Fibroblast of lung (primary cell): Measurements from ENCODE around the gene GPR12. TPM values are rescaled to one million over a fixed set of nuclear protein-coding genes. Genes with fewer than 3 reads are reported as not detected.

Experiments used
- DNase-seq, 2 donors: peaks; one replicate each; pipeline versions ENCODE4 v3.0.0 to v3.0.0-alpha.2; 2010; ENCODE audit warnings: low read depth in 2 of 2
- H2AFZ ChIP-seq: 2 replicates; pipeline ENCODE4 v1.5.1; 2012; ENCODE audit warnings: low read length, control low read depth, inconsistent platforms
- H3K27ac ChIP-seq: 2 replicates; pipeline ENCODE4 v1.5.1; 2011; ENCODE audit warnings: low read length, control low read depth; ENCODE audit not compliant: insufficient read depth
- H3K27me3 ChIP-seq: 2 replicates; pipeline ENCODE4 v1.5.1; 2011; ENCODE audit warnings: mild to moderate bottlenecking, low read length; ENCODE audit not compliant: control insufficient read depth, insufficient read depth
- H3K36me3 ChIP-seq: 2 replicates; pipeline ENCODE4 v1.5.1; 2011; ENCODE audit warnings: low read length; ENCODE audit not compliant: control insufficient read depth, insufficient read depth
- H3K4me1 ChIP-seq: 2 replicates; pipeline ENCODE4 v1.5.1; 2011; ENCODE audit warnings: low read length; ENCODE audit not compliant: control insufficient read depth, insufficient read depth; ENCODE audit errors: extremely low read depth
- H3K4me2 ChIP-seq: 2 replicates; pipeline ENCODE4 v1.5.1; 2011; ENCODE audit warnings: low read length, control low read depth; ENCODE audit not compliant: insufficient read depth; ENCODE audit errors: extremely low read depth
- H3K4me3 ChIP-seq, 4 experiments: fragments of 200-600 bp in 1 of 4; sonication (generic) in 1 of 4; replicated peaks in 1 of 4; 2 replicates each; pipeline ENCODE4 v1.5.1; 2011 to 2016; ENCODE audit warnings: low read length in 4 of 4, low read depth in 3 of 4, mild to moderate bottlenecking in 3 of 4, control low read depth in 2 of 4, inconsistent platforms in 1 of 4, mixed read lengths in 1 of 4; ENCODE audit not compliant: insufficient read depth in 1 of 4; ENCODE audit errors: control extremely low read depth in 1 of 4
- H3K79me2 ChIP-seq: 2 replicates; pipeline ENCODE4 v1.5.1; 2012; ENCODE audit warnings: mild to moderate bottlenecking, low read length, inconsistent platforms; ENCODE audit not compliant: control insufficient read depth, insufficient read depth
- H3K9ac ChIP-seq: 2 replicates; pipeline ENCODE4 v1.5.1; 2011; ENCODE audit warnings: mild to moderate bottlenecking, low read length, control low read depth; ENCODE audit not compliant: insufficient read depth
- H3K9me3 ChIP-seq: 2 replicates; pipeline ENCODE4 v1.5.1; 2012; ENCODE audit warnings: low read depth, low read length; ENCODE audit not compliant: control insufficient read depth, insufficient read depth
- H4K20me1 ChIP-seq: 2 replicates; pipeline ENCODE4 v1.5.1; 2011; ENCODE audit warnings: low read length; ENCODE audit not compliant: control insufficient read depth, insufficient read depth; ENCODE audit errors: extremely low read depth
- EZH2 ChIP-seq: IDR thresholded peaks from 2 replicates; pipeline ENCODE4 v1.5.1; 2012; ENCODE audit warnings: low read length, control low read depth, mild to moderate bottlenecking; ENCODE audit errors: missing control alignments
- polyA plus RNA-seq, 2 donors: library from polyadenylated mRNA; depleted of rRNA in 1 of 2; stranded (reverse) in 1 of 2; unstranded in 1 of 2; fragments of >200 nt; gene quantifications; 2 replicates each; pipeline ENCODE4 v1.2.1, GENCODE V29; 2011 to 2012; ENCODE audit warnings: missing spikeins in 1 of 2
- total RNA-seq: library from RNA; depleted of rRNA; stranded (reverse); fragments of >200 nt; gene quantifications from 2 replicates; pipeline ENCODE4 v1.2.1, GENCODE V29; 2014
- TF ChIP-seq, protein P1 (sequence below), 2 donors: IDR thresholded peaks in 1 of 2; conservative IDR thresholded peaks in 1 of 2; 1 replicate in 1 of 2; 2 replicates in 1 of 2; pipeline ENCODE4 v1.5.1; 2011 to 2012; ENCODE audit warnings: low read length in 2 of 2, control low read depth in 1 of 2, inconsistent platforms in 1 of 2, low read depth in 1 of 2, mild to moderate bottlenecking in 1 of 2

Gene GPR12
- total and polyA plus RNA-seq, 2 donors (not counting 1 experiment from before 2014, with no cell fraction given), result not detected

DNA sequence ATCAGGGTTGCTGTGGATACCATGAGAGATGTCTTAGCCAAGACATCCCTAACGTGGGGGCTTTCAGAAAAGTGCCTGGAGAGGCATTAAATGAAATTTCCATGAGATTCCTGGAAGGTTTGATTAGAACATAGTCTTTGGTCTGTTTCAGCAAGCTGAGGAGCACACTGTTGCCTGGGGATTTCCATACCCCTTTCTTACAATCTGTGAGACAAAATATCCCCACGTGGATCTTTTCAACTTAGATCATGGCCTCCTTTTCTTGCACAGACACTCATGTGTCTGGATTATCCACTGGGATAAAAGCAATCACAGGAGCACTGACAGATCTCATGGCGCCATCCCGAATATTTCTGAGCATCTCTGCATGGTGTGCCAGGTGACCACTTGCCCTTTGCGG is 41.7 kb downstream of the GPR12 start:
- no peaks in the 10 kb centered on the region for H3K27me3 ChIP-seq
- no peak overlapping the region for H3K4me2 ChIP-seq
- no peak overlapping the region for H3K27ac ChIP-seq
- H2AFZ ChIP-seq, result no peak overlapping the region
- H3K4me3 ChIP-seq, result no peak overlapping the region
- H3K36me3 ChIP-seq, result no peaks in the 10 kb centered on the region
- H3K79me2 ChIP-seq, result no peaks in the 10 kb centered on the region
- H3K4me1 ChIP-seq, result no peaks in the 10 kb centered on the region
- H3K9ac ChIP-seq, result no peak overlapping the region
- DNase-seq, result no peak
- no peaks in the 10 kb centered on the region for H4K20me1 ChIP-seq
- no peaks in the 10 kb centered on the region for H3K9me3 ChIP-seq
- no peak for TF ChIP-seq EZH2
- TF ChIP-seq, protein P1, sequence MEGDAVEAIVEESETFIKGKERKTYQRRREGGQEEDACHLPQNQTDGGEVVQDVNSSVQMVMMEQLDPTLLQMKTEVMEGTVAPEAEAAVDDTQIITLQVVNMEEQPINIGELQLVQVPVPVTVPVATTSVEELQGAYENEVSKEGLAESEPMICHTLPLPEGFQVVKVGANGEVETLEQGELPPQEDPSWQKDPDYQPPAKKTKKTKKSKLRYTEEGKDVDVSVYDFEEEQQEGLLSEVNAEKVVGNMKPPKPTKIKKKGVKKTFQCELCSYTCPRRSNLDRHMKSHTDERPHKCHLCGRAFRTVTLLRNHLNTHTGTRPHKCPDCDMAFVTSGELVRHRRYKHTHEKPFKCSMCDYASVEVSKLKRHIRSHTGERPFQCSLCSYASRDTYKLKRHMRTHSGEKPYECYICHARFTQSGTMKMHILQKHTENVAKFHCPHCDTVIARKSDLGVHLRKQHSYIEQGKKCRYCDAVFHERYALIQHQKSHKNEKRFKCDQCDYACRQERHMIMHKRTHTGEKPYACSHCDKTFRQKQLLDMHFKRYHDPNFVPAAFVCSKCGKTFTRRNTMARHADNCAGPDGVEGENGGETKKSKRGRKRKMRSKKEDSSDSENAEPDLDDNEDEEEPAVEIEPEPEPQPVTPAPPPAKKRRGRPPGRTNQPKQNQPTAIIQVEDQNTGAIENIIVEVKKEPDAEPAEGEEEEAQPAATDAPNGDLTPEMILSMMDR (conservative IDR thresholded peaks at IDR 0.05 in 1 of 2, IDR thresholded peaks at IDR 0.05 in 1 of 2; ENCODE audit: low read depth in 1 of 2, low read length in 2 of 2), result no peak

DNA sequence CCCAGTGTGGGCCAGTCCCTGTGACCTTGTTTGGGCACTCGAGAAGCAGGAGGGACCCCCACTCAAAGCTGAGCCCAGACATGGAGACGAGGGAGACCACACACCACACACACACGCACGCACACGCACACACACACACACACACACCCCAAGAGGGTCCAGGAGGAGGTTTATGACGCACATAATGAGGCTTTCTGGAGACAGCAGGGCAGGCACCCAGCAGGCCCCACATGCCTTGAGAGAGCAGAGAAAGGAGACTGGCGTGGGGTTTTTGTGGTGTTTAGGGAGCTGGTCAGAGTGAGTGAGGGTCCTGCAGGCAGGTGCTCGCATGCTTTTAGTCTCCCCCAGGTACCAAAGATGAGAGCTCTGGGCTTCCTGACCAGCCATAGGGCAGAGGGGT is 42.4 kb downstream of the GPR12 start:
- no peaks in the 10 kb centered on the region for H3K79me2 ChIP-seq
- no peak overlapping the region for H3K27ac ChIP-seq
- H2AFZ ChIP-seq, result no peak overlapping the region
- H3K9ac ChIP-seq, result no peak overlapping the region
- no peak for DNase-seq
- H3K27me3 ChIP-seq, result no peaks in the 10 kb centered on the region
- no peak overlapping the region for H3K4me3 ChIP-seq
- no peaks in the 10 kb centered on the region for H3K4me1 ChIP-seq
- no peaks in the 10 kb centered on the region for H3K36me3 ChIP-seq
- H4K20me1 ChIP-seq, result no peaks in the 10 kb centered on the region
- no peak for TF ChIP-seq EZH2
- TF ChIP-seq, protein P1 (conservative IDR thresholded peaks at IDR 0.05 in 1 of 2, IDR thresholded peaks at IDR 0.05 in 1 of 2; ENCODE audit: low read depth in 1 of 2, low read length in 2 of 2), result no peak
- H3K4me2 ChIP-seq, result no peak overlapping the region
- H3K9me3 ChIP-seq, result no peaks in the 10 kb centered on the region

DNA sequence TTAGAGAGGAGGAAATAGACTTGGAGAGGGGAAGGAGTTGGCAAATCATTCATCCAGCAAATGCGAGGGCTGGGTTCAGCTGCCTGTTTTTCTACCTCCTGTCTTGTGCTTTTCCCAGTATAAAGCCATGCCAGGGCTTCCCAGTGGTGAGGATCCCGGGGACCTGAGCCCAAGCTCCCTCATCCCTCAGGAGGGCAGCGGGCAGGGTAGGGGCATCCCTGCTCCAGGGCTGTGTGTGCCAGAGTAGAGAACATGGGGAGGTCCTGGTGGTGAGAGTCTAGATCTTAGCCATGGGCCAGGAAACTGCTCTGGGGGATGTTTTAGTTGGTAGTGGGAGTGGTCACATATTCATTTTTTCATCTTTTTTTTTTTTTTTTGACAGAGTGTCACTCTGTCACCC is 43.6 kb downstream of the GPR12 start:
- no peak overlapping the region for H2AFZ ChIP-seq
- no peak overlapping the region for H3K4me2 ChIP-seq
- H3K27ac ChIP-seq, result no peak overlapping the region
- H3K9me3 ChIP-seq, result no peaks in the 10 kb centered on the region
- no peaks in the 10 kb centered on the region for H3K4me1 ChIP-seq
- no peaks in the 10 kb centered on the region for H3K36me3 ChIP-seq
- no peak overlapping the region for H3K4me3 ChIP-seq
- H3K9ac ChIP-seq, result no peak overlapping the region
- DNase-seq, result no peak
- H4K20me1 ChIP-seq, result no peaks in the 10 kb centered on the region
- no peak for TF ChIP-seq EZH2
- TF ChIP-seq, protein P1 (conservative IDR thresholded peaks at IDR 0.05 in 1 of 2, IDR thresholded peaks at IDR 0.05 in 1 of 2; ENCODE audit: low read depth in 1 of 2, low read length in 2 of 2), result no peak
- H3K27me3 ChIP-seq, result no peaks in the 10 kb centered on the region
- no peaks in the 10 kb centered on the region for H3K79me2 ChIP-seq
